ENCODE measurements around the gene ATF3.

DNA sequence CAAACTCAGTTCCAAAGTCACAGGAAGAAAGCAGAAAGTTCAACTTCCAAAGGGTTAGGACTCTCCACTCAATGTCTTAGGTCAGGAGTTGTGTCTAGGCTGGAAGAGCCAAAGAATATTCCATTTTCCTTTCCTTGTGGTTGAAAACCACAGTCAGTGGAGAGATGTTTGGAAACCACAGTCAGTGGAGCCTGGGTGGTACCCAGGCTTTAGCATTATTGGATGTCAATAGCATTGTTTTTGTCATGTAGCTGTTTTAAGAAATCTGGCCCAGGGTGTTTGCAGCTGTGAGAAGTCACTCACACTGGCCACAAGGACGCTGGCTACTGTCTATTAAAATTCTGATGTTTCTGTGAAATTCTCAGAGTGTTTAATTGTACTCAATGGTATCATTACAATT is 11.7 kb downstream of the ATF3 start:
- TF ChIP-seq ESRRG (CRISPR knock-in tag; IDR thresholded peaks at IDR 0.05): no peak
- TF ChIP-seq ZC3H10 (CRISPR knock-in tag; IDR thresholded peaks at IDR 0.05): no peak
- no peak for TF ChIP-seq ISL1 (CRISPR knock-in tag; IDR thresholded peaks at IDR 0.05)
- TF ChIP-seq, protein P1, sequence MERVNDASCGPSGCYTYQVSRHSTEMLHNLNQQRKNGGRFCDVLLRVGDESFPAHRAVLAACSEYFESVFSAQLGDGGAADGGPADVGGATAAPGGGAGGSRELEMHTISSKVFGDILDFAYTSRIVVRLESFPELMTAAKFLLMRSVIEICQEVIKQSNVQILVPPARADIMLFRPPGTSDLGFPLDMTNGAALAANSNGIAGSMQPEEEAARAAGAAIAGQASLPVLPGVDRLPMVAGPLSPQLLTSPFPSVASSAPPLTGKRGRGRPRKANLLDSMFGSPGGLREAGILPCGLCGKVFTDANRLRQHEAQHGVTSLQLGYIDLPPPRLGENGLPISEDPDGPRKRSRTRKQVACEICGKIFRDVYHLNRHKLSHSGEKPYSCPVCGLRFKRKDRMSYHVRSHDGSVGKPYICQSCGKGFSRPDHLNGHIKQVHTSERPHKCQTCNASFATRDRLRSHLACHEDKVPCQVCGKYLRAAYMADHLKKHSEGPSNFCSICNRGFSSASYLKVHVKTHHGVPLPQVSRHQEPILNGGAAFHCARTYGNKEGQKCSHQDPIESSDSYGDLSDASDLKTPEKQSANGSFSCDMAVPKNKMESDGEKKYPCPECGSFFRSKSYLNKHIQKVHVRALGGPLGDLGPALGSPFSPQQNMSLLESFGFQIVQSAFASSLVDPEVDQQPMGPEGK (CRISPR knock-in tag; IDR thresholded peaks at IDR 0.05; ENCODE audit: borderline replicate concordance): no peak
- no peak for TF ChIP-seq BACH2 (CRISPR knock-in tag; IDR thresholded peaks at IDR 0.05; ENCODE audit: borderline replicate concordance)
- no peak for TF ChIP-seq PPARA (CRISPR knock-in tag; IDR thresholded peaks at IDR 0.05; ENCODE audit: borderline replicate concordance)

Data from SK-N-SH treated with all-trans-retinoic acid at 6 μM for 48 hours (cell line).